Measurements from ENCODE around the gene GCK.
A peak's percentile ranks its signal among the peaks of the same experiment; 100 is the strongest.

The GCK gene

DNA sequence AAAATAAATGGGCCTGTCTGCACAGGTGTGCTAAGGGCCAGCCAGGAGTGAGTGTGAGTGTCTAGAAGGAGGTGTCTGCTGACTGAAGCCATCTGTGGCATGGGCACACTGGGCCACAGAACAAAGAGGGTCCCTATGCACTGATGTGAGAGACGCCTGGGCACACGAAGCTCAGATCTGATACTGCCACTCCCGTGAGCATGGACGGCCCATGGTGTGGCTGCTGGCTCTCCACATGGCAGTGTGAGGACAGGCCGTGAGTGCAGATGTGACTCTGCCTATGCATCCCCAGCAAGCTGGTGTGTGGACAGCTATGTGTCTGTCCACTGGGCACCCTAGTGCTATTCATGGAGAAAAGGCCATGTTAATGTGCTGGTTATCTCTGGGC lies 35.3 kb downstream of the GCK start:
- H3K4me3 ChIP-seq: no peak overlapping the region
- H3K4me1 ChIP-seq: no peaks in the 10 kb centered on the region
- TF ChIP-seq, protein P1, sequence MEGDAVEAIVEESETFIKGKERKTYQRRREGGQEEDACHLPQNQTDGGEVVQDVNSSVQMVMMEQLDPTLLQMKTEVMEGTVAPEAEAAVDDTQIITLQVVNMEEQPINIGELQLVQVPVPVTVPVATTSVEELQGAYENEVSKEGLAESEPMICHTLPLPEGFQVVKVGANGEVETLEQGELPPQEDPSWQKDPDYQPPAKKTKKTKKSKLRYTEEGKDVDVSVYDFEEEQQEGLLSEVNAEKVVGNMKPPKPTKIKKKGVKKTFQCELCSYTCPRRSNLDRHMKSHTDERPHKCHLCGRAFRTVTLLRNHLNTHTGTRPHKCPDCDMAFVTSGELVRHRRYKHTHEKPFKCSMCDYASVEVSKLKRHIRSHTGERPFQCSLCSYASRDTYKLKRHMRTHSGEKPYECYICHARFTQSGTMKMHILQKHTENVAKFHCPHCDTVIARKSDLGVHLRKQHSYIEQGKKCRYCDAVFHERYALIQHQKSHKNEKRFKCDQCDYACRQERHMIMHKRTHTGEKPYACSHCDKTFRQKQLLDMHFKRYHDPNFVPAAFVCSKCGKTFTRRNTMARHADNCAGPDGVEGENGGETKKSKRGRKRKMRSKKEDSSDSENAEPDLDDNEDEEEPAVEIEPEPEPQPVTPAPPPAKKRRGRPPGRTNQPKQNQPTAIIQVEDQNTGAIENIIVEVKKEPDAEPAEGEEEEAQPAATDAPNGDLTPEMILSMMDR (IDR thresholded peaks at IDR 0.05): no peak
- no peaks in the 10 kb centered on the region for H3K9me3 ChIP-seq
- no peaks in the 10 kb centered on the region for H3K36me3 ChIP-seq
- intact Hi-C loops (cut with DNase I; ENCODE audit: low total_unique reads): no loop called here
- no peak overlapping the region for H3K27ac ChIP-seq
- H3K27me3 ChIP-seq: no peaks in the 10 kb centered on the region
- peak in 1 of 2 donors; percentile 34 for DNase-seq

GRCh38 chr7:44152971-44153947 lies 36.0 kb downstream of the GCK start:
- DNase-seq: peak in 1 of 2 donors; percentile 54
- H3K27ac ChIP-seq: no peak overlapping the region
- intact Hi-C loops (cut with DNase I; ENCODE audit: low total_unique reads): no loop called here
- no peaks in the 10 kb centered on the region for H3K27me3 ChIP-seq
- H3K9me3 ChIP-seq: no peaks in the 10 kb centered on the region
- TF ChIP-seq, protein P1 (IDR thresholded peaks at IDR 0.05): no peak
- H3K4me3 ChIP-seq: no peak overlapping the region
- H3K36me3 ChIP-seq: no peaks in the 10 kb centered on the region
- H3K4me1 ChIP-seq: no peaks in the 10 kb centered on the region

DNA sequence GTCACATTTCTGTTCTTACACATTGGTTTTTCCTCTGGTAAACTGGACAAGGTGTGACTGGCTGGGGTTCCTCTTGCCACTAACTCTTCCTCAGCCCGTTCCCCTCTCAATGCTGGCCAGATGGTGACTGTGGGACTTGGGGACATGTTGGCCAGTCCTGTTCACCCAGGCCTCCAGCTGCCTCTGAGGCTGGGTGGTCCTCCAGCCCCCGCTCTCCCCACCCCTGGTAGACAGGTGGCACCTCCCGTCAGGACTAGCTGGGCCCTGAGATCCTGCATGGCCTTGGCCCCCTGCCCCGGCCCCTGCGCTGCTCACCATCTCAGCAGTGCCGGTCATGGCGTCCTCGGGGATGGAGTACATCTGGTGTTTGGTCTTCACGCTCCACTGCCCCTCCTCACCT lies 37.3 kb downstream of the GCK start:
- Histone ChIP-seq H3K27me3 (no peaks in the 10 kb centered on the region), H3K27ac (no peak overlapping the region), H3K9me3 (no peaks in the 10 kb centered on the region), H3K4me1 (no peaks in the 10 kb centered on the region), H3K36me3 (no peaks in the 10 kb centered on the region), H3K4me3 (no peak overlapping the region)
- DNase-seq: peak in 1 of 2 donors; percentile 43
- TF ChIP-seq, protein P1 (IDR thresholded peaks at IDR 0.05): no peak
- intact Hi-C loops (cut with DNase I; ENCODE audit: low total_unique reads): no loop called here

GRCh38 chr7:44150966-44151941 lies 38.0 kb downstream of the GCK start:
- no peaks in the 10 kb centered on the region for H3K9me3 ChIP-seq
- no peaks in the 10 kb centered on the region for H3K36me3 ChIP-seq
- H3K27me3 ChIP-seq: no peaks in the 10 kb centered on the region
- TF ChIP-seq, protein P1 (IDR thresholded peaks at IDR 0.05): no peak
- H3K4me3 ChIP-seq: no peak overlapping the region
- H3K27ac ChIP-seq: no peak overlapping the region
- H3K4me1 ChIP-seq: peaks cover 0 to 4% (median 2%) of the 10 kb centered on the region in 4 donors
- DNase-seq: peak in 1 of 2 donors; percentile 48
- intact Hi-C loops (cut with DNase I; ENCODE audit: low total_unique reads): no loop called here

GRCh38 chr7:44150466-44150832 lies 38.8 kb downstream of the GCK start:
- DNase-seq: peak in 1 of 2 donors; percentile 31
- H3K36me3 ChIP-seq: no peaks in the 10 kb centered on the region

More at GRCh38 chr7:44150466-44150832, 38.8 kb downstream of the GCK start:
- Histone ChIP-seq H3K27ac (no peak overlapping the region), H3K27me3 (no peaks in the 10 kb centered on the region), H3K9me3 (no peaks in the 10 kb centered on the region), H3K4me1 (peaks cover 0 to 12% (median 8%) of the 10 kb centered on the region in 4 donors), H3K4me3 (no peak overlapping the region)
- intact Hi-C loops (cut with DNase I; ENCODE audit: low total_unique reads): no loop called here
- TF ChIP-seq, protein P1 (IDR thresholded peaks at IDR 0.05): no peak

Data from tibial artery (tissue), 4 donors.